SW 1271 (cell line): ENCODE measurements around the gene KLHL14.
"Not testable (repeated sequence)": the region's sequence is repeated elsewhere in the genome, so short reads cannot be mapped to it uniquely, and the experiment has no call there.

Experiments used
- DNase-seq, 2 experiments: peaks; one replicate each; lab custom pipeline; 2025; lab: John Stamatoyannopoulos, UW

KLHL14 gene

GRCh38 chr18:32772581-32773381 is at the start of gene KLHL14:
Gene KLHL14, minus strand, starts transcription at chr18:32773023. Its CDS starts 2,432 bp downstream, at chr18:32770591.
- no peak for DNase-seq

GRCh38 chr18:32822197-32822596 is 49.4 kb upstream of the KLHL14 start:
- no peak for DNase-seq

- no peak for DNase-seq
Measured at GRCh38 chr18:32815881-32816280, 43.1 kb upstream of the KLHL14 start.

- no peak for DNase-seq
Measured at GRCh38 chr18:32812342-32812741, 39.5 kb upstream of the KLHL14 start.

- DNase-seq, result no peak
Measured at GRCh38 chr18:32810314-32810713, 37.5 kb upstream of the KLHL14 start.

- no peak for DNase-seq
Measured at GRCh38 chr18:32805354-32805753, 32.5 kb upstream of the KLHL14 start.

GRCh38 chr18:32804134-32804888 is 31.5 kb upstream of the KLHL14 start:
- no peak for DNase-seq

- no peak for DNase-seq
Measured at GRCh38 chr18:32803568-32803967, 30.7 kb upstream of the KLHL14 start.

GRCh38 chr18:32802591-32803451 is 30.0 kb upstream of the KLHL14 start:
- DNase-seq, result no peak

- no peak for DNase-seq
Measured at GRCh38 chr18:32801228-32801627, 28.4 kb upstream of the KLHL14 start.

GRCh38 chr18:32798209-32798960 is 25.6 kb upstream of the KLHL14 start:
- DNase-seq, result no peak

- DNase-seq, result not testable (repeated sequence)
Measured at GRCh38 chr18:32794667-32795066, 21.8 kb upstream of the KLHL14 start.

GRCh38 chr18:32779010-32779409 is 6.2 kb upstream of the KLHL14 start:
- DNase-seq, result no peak

- DNase-seq, result no peak
Measured at GRCh38 chr18:32777049-32777448, 4.2 kb upstream of the KLHL14 start.

GRCh38 chr18:32776561-32776960 is 3.7 kb upstream of the KLHL14 start:
- no peak for DNase-seq

GRCh38 chr18:32775628-32776027 is 2.8 kb upstream of the KLHL14 start:
- no peak for DNase-seq

- DNase-seq, result no peak
Measured at GRCh38 chr18:32773382-32773712, 524 bp upstream of the KLHL14 start.

- DNase-seq, result no peak
Measured at GRCh38 chr18:32771871-32772580, 797 bp downstream of the KLHL14 start.

- no peak for DNase-seq
Measured at GRCh38 chr18:32771169-32771751, 1.6 kb downstream of the KLHL14 start.

GRCh38 chr18:32770666-32771168 is 2.1 kb downstream of the KLHL14 start:
- no peak for DNase-seq
